H9 (cell line): ENCODE measurements around the gene ATCAY. TPM values are rescaled to one million over a fixed set of nuclear protein-coding genes. Genes with fewer than 3 reads are reported as not detected.

ENCODE experiments used
- DNase-seq: peaks from one replicate; pipeline ENCODE4 v3.0.0-alpha.2; 2017
- H2AFZ ChIP-seq: one replicate; pipeline ENCODE4 v1.6.1; 2013; ENCODE audit warnings: mild to moderate bottlenecking, low read length, control low read depth, moderate library complexity
- H2AK5ac ChIP-seq: 2 replicates; pipeline ENCODE4 v1.6.1; 2013; ENCODE audit warnings: low read length, control low read depth, mixed read lengths; ENCODE audit not compliant: insufficient read length
- H2BK120ac ChIP-seq: one replicate; pipeline ENCODE4 v1.6.1; 2013; ENCODE audit warnings: low read depth, mild to moderate bottlenecking, low read length, control low read depth, inconsistent platforms; ENCODE audit not compliant: poor library complexity, severe bottlenecking
- H2BK12ac ChIP-seq: 2 replicates; pipeline ENCODE4 v1.6.1; 2013; ENCODE audit warnings: low read length, control low read depth, mixed read lengths, low read depth; ENCODE audit not compliant: insufficient read length
- H2BK15ac ChIP-seq: 2 replicates; pipeline ENCODE4 v1.6.1; 2013; ENCODE audit warnings: low read depth, low read length, control low read depth
- H2BK20ac ChIP-seq: one replicate; pipeline ENCODE4 v1.6.1; 2013; ENCODE audit warnings: low read depth, mild to moderate bottlenecking, low read length, control low read depth, inconsistent platforms; ENCODE audit not compliant: poor library complexity, severe bottlenecking
- H2BK5ac ChIP-seq: 2 replicates; pipeline ENCODE4 v1.6.1; 2013; ENCODE audit warnings: low read length, control low read depth, mixed read lengths; ENCODE audit not compliant: insufficient read length
- H3K14ac ChIP-seq: 2 replicates; pipeline ENCODE4 v1.6.1; 2013; ENCODE audit warnings: low read length, control low read depth; ENCODE audit not compliant: insufficient read depth
- H3K18ac ChIP-seq: 2 replicates; pipeline ENCODE4 v1.6.1; 2013; ENCODE audit warnings: low read depth, mild to moderate bottlenecking, mixed read lengths, low read length, control low read depth; ENCODE audit not compliant: insufficient read length
- H3K23ac ChIP-seq: 2 replicates; pipeline ENCODE4 v1.6.1; 2013; ENCODE audit warnings: low read length, control low read depth, mixed read lengths, low read depth; ENCODE audit not compliant: insufficient read length
- H3K23me2 ChIP-seq: 2 replicates; pipeline ENCODE4 v1.6.1; 2013; ENCODE audit warnings: low read depth, mild to moderate bottlenecking, mixed read lengths, low read length, control low read depth; ENCODE audit not compliant: insufficient read length, poor library complexity, severe bottlenecking
- H3K27ac ChIP-seq: 2 replicates; pipeline ENCODE4 v1.5.1; 2013; ENCODE audit warnings: low read length, control low read depth, mixed read lengths, low read depth; ENCODE audit not compliant: insufficient read length
- H3K27me3 ChIP-seq: 2 replicates; pipeline ENCODE4 v1.6.1; 2013; ENCODE audit warnings: low read length, control low read depth, inconsistent platforms; ENCODE audit not compliant: insufficient read depth
- H3K4ac ChIP-seq: 2 replicates; pipeline ENCODE4 v1.6.1; 2013; ENCODE audit warnings: low read depth, mild to moderate bottlenecking, control low read depth, inconsistent platforms, low read length, moderate library complexity
- H3K4me1 ChIP-seq: 2 replicates; pipeline ENCODE4 v1.6.1; 2013; ENCODE audit warnings: low read length, control low read depth, inconsistent platforms; ENCODE audit not compliant: insufficient read depth
- H3K4me2 ChIP-seq: 2 replicates; pipeline ENCODE4 v1.6.1; 2013; ENCODE audit warnings: low read length, control low read depth, mixed read lengths; ENCODE audit not compliant: insufficient read length, insufficient read depth
- H3K56ac ChIP-seq: 2 replicates; pipeline ENCODE4 v1.6.1; 2013; ENCODE audit warnings: low read depth, mild to moderate bottlenecking, mixed read lengths, low read length, control low read depth; ENCODE audit not compliant: insufficient read length
- H3K79me1 ChIP-seq: 2 replicates; pipeline ENCODE4 v1.6.1; 2013; ENCODE audit warnings: low read depth, mild to moderate bottlenecking, moderate library complexity, low read length, control low read depth, inconsistent platforms; ENCODE audit not compliant: insufficient read depth, poor library complexity, severe bottlenecking
- H3K79me2 ChIP-seq: 2 replicates; pipeline ENCODE4 v1.6.1; 2013; ENCODE audit warnings: low read length, control low read depth, inconsistent platforms; ENCODE audit not compliant: insufficient read depth
- H3K9ac ChIP-seq: 2 replicates; pipeline ENCODE4 v1.6.1; 2013; ENCODE audit warnings: low read length, control low read depth, mixed read lengths; ENCODE audit not compliant: insufficient read length; ENCODE audit errors: extremely low read depth
- H3K9me3 ChIP-seq: one replicate; pipeline ENCODE4 v1.6.1; 2013; ENCODE audit warnings: low read depth, low read length, inconsistent platforms; ENCODE audit not compliant: control insufficient read depth
- H3T11ph ChIP-seq: one replicate; pipeline ENCODE4 v1.6.1; 2013; ENCODE audit warnings: mild to moderate bottlenecking, low read length, control low read depth, inconsistent platforms
- H4K20me1 ChIP-seq: one replicate; pipeline ENCODE4 v1.6.1; 2013; ENCODE audit not compliant: control insufficient read depth, insufficient read length, insufficient read depth
- H4K5ac ChIP-seq: 2 replicates; pipeline ENCODE4 v1.6.1; 2013; ENCODE audit warnings: low read depth, mild to moderate bottlenecking, mixed read lengths, low read length, control low read depth; ENCODE audit not compliant: insufficient read length
- H4K8ac ChIP-seq: replicated peaks from 2 replicates; pipeline ENCODE4 v1.6.1; 2013; ENCODE audit warnings: low read length, control low read depth, mixed read lengths, low read depth; ENCODE audit not compliant: insufficient read length
- H4K91ac ChIP-seq: 2 replicates; pipeline ENCODE4 v1.6.1; 2013; ENCODE audit warnings: low read depth, mild to moderate bottlenecking, moderate library complexity, mixed read lengths, low read length, control low read depth; ENCODE audit not compliant: insufficient read length
- H3K27ac Mint-ChIP-seq, 3 experiments: 2 replicates in 2 of 3; 3 replicates in 1 of 3; pipeline ENCODE4 v1.8.0; 2020 to 2021; ENCODE audit warnings: mixed read lengths in 3 of 3, mild to moderate bottlenecking in 1 of 3, moderate library complexity in 1 of 3
- H3K27me3 Mint-ChIP-seq: 2 replicates; pipeline ENCODE4 v1.8.0; 2021; ENCODE audit warnings: low read depth, mild to moderate bottlenecking, moderate library complexity, mixed read lengths
- H3K36me3 Mint-ChIP-seq, 3 experiments: 2 replicates in 2 of 3; 3 replicates in 1 of 3; pipeline ENCODE4 v1.8.0; 2020 to 2021; ENCODE audit warnings: low read depth in 3 of 3, mixed read lengths in 3 of 3; ENCODE audit not compliant: insufficient read depth in 1 of 3
- H3K4me1 Mint-ChIP-seq, 2 experiments: 2 replicates each; pipeline ENCODE4 v1.8.0; 2020; ENCODE audit warnings: mixed read lengths in 2 of 2
- H3K4me3 Mint-ChIP-seq, 2 experiments: 2 replicates in 1 of 2; 3 replicates in 1 of 2; pipeline ENCODE4 v1.8.0; 2020 to 2021; ENCODE audit warnings: mild to moderate bottlenecking in 2 of 2, mixed read lengths in 2 of 2, moderate library complexity in 1 of 2
- H3K9me3 Mint-ChIP-seq, 2 experiments: 2 replicates in 1 of 2; 3 replicates in 1 of 2; pipeline ENCODE4 v1.8.0; 2020; ENCODE audit warnings: mild to moderate bottlenecking in 2 of 2, mixed read lengths in 2 of 2, moderate library complexity in 1 of 2
- WGBS: extraction: QIAGEN DNeasy Blood & Tissue Kit; methylation state at CpG from one replicate; pipeline ENCODE4 v1.1.7; 2013; ENCODE audit warnings: missing lambda C conversion rate, low lambda C conversion rate, mixed read lengths; ENCODE audit not compliant: insufficient read length; ENCODE audit errors: extremely low coverage; 5-methylcytosine and 5-hydroxymethylcytosine counted together
- total RNA-seq: library from RNA; stranded (reverse); gene quantifications from 2 replicates; pipeline ENCODE4 v1.2.1, GENCODE V29; 2021
- TF ChIP-seq, protein P1 (sequence below): fragments of 200-600 bp; sonication (generic); conservative IDR thresholded peaks from 3 replicates; pipeline ENCODE4 v1.8.0; 2021; ENCODE audit warnings: antibody characterized with exemption, mild to moderate bottlenecking

Gene ATCAY
- total RNA-seq, 1 experiment from 2014 or later = 12.2 TPM

DNA sequence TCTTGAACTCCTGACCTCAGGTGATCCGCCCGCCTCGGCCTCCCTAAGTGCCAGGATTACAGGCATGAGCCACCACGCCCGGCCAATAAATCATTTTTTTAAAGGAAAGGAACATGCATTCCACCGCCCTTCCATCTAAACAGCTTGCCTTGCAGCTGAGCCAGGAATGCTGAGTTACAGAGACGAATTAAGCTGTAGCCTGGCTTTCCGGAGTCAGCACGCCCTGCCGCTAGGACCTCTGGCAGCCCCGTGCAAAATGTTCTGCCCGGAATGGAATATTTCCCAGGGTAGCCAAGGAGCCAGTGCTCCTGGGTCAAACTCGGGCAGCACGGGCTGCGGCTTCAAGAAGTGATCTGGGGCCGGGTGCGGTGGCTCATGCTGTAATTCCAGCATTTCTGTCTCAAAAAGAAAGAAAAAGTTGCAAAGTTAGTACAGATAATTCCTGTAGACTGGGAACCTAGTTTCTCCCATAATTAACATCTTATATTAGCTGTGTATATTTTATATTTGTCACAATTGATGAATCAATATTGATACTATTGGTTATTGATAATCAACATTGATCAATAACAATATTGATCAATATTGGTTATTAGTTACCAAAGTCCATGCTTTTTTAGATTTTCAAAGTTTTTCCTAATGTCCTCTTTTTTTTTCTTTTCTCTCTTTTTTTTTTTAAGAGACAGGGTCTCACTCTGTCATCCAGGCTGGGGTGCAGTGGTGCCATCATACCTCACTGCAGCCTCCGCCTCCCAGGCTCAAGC lies 19.2 kb downstream of the ATCAY start:
- Histone ChIP-seq H2AFZ (no peak overlapping the region), H3K4ac (no peak overlapping the region), H3T11ph (no peak overlapping the region), H3K23ac (no peak overlapping the region), H3K18ac (no peak overlapping the region), H4K20me1 (no peaks in the 10 kb centered on the region), H3K56ac (no peak overlapping the region), H2AK5ac (no peak overlapping the region), H3K9ac (no peak overlapping the region), H2BK15ac (no peak overlapping the region), H3K9me3 (peaks cover 7% of the 10 kb centered on the region), H2BK5ac (no peak overlapping the region), H3K27me3 (no peaks in the 10 kb centered on the region), H4K91ac (no peak overlapping the region), H3K4me1 (no peaks in the 10 kb centered on the region), H2BK120ac (no peak overlapping the region), H3K23me2 (no peaks in the 10 kb centered on the region), H2BK12ac (no peak overlapping the region), H2BK20ac (no peak overlapping the region), H3K79me2 (no peaks in the 10 kb centered on the region), H3K4me2 (no peak overlapping the region), H3K79me1 (no peaks in the 10 kb centered on the region), H3K14ac (no peak overlapping the region), H4K5ac (no peak overlapping the region), H4K8ac (no peak overlapping the region), H3K27ac (no peak overlapping the region)
- DNase-seq = no peak
- TF ChIP-seq, protein P1, sequence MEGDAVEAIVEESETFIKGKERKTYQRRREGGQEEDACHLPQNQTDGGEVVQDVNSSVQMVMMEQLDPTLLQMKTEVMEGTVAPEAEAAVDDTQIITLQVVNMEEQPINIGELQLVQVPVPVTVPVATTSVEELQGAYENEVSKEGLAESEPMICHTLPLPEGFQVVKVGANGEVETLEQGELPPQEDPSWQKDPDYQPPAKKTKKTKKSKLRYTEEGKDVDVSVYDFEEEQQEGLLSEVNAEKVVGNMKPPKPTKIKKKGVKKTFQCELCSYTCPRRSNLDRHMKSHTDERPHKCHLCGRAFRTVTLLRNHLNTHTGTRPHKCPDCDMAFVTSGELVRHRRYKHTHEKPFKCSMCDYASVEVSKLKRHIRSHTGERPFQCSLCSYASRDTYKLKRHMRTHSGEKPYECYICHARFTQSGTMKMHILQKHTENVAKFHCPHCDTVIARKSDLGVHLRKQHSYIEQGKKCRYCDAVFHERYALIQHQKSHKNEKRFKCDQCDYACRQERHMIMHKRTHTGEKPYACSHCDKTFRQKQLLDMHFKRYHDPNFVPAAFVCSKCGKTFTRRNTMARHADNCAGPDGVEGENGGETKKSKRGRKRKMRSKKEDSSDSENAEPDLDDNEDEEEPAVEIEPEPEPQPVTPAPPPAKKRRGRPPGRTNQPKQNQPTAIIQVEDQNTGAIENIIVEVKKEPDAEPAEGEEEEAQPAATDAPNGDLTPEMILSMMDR = no peak
- peak overlapping the region in 1 of 3 experiments; percentile 52; a peak in 1 of 7 replicates for H3K27ac Mint-ChIP-seq
- H3K9me3 Mint-ChIP-seq = peaks cover 5 to 9% of the 10 kb centered on the region in 2 experiments
- WGBS = no CpG with 5 or more reads among the region's 18 CpGs
- H3K4me1 Mint-ChIP-seq = no peaks in the 10 kb centered on the region
- H3K36me3 Mint-ChIP-seq = peaks cover 15 to 31% (median 20%) of the 10 kb centered on the region in 3 experiments
- H3K27me3 Mint-ChIP-seq = no peaks in the 10 kb centered on the region
- no peak overlapping the region for H3K4me3 Mint-ChIP-seq
